H9 (cell line): ENCODE measurements around the gene INPP5E. TPM values are rescaled to one million over a fixed set of nuclear protein-coding genes. Genes with fewer than 3 reads are reported as not detected.
A peak's percentile ranks its signal among the peaks of the same experiment; 100 is the strongest.

Source experiments
- DNase-seq: peaks from one replicate; pipeline ENCODE4 v3.0.0-alpha.2; 2017
- H2AFZ ChIP-seq: one replicate; pipeline ENCODE4 v1.6.1; 2013; ENCODE audit warnings: mild to moderate bottlenecking, low read length, control low read depth, moderate library complexity
- H2AK5ac ChIP-seq: 2 replicates; pipeline ENCODE4 v1.6.1; 2013; ENCODE audit warnings: low read length, control low read depth, mixed read lengths; ENCODE audit not compliant: insufficient read length
- H2BK120ac ChIP-seq: one replicate; pipeline ENCODE4 v1.6.1; 2013; ENCODE audit warnings: low read depth, mild to moderate bottlenecking, low read length, control low read depth, inconsistent platforms; ENCODE audit not compliant: poor library complexity, severe bottlenecking
- H2BK12ac ChIP-seq: 2 replicates; pipeline ENCODE4 v1.6.1; 2013; ENCODE audit warnings: low read length, control low read depth, mixed read lengths, low read depth; ENCODE audit not compliant: insufficient read length
- H2BK15ac ChIP-seq: 2 replicates; pipeline ENCODE4 v1.6.1; 2013; ENCODE audit warnings: low read depth, low read length, control low read depth
- H2BK20ac ChIP-seq: one replicate; pipeline ENCODE4 v1.6.1; 2013; ENCODE audit warnings: low read depth, mild to moderate bottlenecking, low read length, control low read depth, inconsistent platforms; ENCODE audit not compliant: poor library complexity, severe bottlenecking
- H2BK5ac ChIP-seq: 2 replicates; pipeline ENCODE4 v1.6.1; 2013; ENCODE audit warnings: low read length, control low read depth, mixed read lengths; ENCODE audit not compliant: insufficient read length
- H3K14ac ChIP-seq: 2 replicates; pipeline ENCODE4 v1.6.1; 2013; ENCODE audit warnings: low read length, control low read depth; ENCODE audit not compliant: insufficient read depth
- H3K18ac ChIP-seq: 2 replicates; pipeline ENCODE4 v1.6.1; 2013; ENCODE audit warnings: low read depth, mild to moderate bottlenecking, mixed read lengths, low read length, control low read depth; ENCODE audit not compliant: insufficient read length
- H3K23ac ChIP-seq: 2 replicates; pipeline ENCODE4 v1.6.1; 2013; ENCODE audit warnings: low read length, control low read depth, mixed read lengths, low read depth; ENCODE audit not compliant: insufficient read length
- H3K23me2 ChIP-seq: 2 replicates; pipeline ENCODE4 v1.6.1; 2013; ENCODE audit warnings: low read depth, mild to moderate bottlenecking, mixed read lengths, low read length, control low read depth; ENCODE audit not compliant: insufficient read length, poor library complexity, severe bottlenecking
- H3K27ac ChIP-seq: 2 replicates; pipeline ENCODE4 v1.5.1; 2013; ENCODE audit warnings: low read length, control low read depth, mixed read lengths, low read depth; ENCODE audit not compliant: insufficient read length
- H3K27me3 ChIP-seq: 2 replicates; pipeline ENCODE4 v1.6.1; 2013; ENCODE audit warnings: low read length, control low read depth, inconsistent platforms; ENCODE audit not compliant: insufficient read depth
- H3K4ac ChIP-seq: 2 replicates; pipeline ENCODE4 v1.6.1; 2013; ENCODE audit warnings: low read depth, mild to moderate bottlenecking, control low read depth, inconsistent platforms, low read length, moderate library complexity
- H3K4me1 ChIP-seq: 2 replicates; pipeline ENCODE4 v1.6.1; 2013; ENCODE audit warnings: low read length, control low read depth, inconsistent platforms; ENCODE audit not compliant: insufficient read depth
- H3K4me2 ChIP-seq: 2 replicates; pipeline ENCODE4 v1.6.1; 2013; ENCODE audit warnings: low read length, control low read depth, mixed read lengths; ENCODE audit not compliant: insufficient read length, insufficient read depth
- H3K56ac ChIP-seq: 2 replicates; pipeline ENCODE4 v1.6.1; 2013; ENCODE audit warnings: low read depth, mild to moderate bottlenecking, mixed read lengths, low read length, control low read depth; ENCODE audit not compliant: insufficient read length
- H3K79me1 ChIP-seq: 2 replicates; pipeline ENCODE4 v1.6.1; 2013; ENCODE audit warnings: low read depth, mild to moderate bottlenecking, moderate library complexity, low read length, control low read depth, inconsistent platforms; ENCODE audit not compliant: insufficient read depth, poor library complexity, severe bottlenecking
- H3K79me2 ChIP-seq: 2 replicates; pipeline ENCODE4 v1.6.1; 2013; ENCODE audit warnings: low read length, control low read depth, inconsistent platforms; ENCODE audit not compliant: insufficient read depth
- H3K9ac ChIP-seq: 2 replicates; pipeline ENCODE4 v1.6.1; 2013; ENCODE audit warnings: low read length, control low read depth, mixed read lengths; ENCODE audit not compliant: insufficient read length; ENCODE audit errors: extremely low read depth
- H3K9me3 ChIP-seq: one replicate; pipeline ENCODE4 v1.6.1; 2013; ENCODE audit warnings: low read depth, low read length, inconsistent platforms; ENCODE audit not compliant: control insufficient read depth
- H3T11ph ChIP-seq: one replicate; pipeline ENCODE4 v1.6.1; 2013; ENCODE audit warnings: mild to moderate bottlenecking, low read length, control low read depth, inconsistent platforms
- H4K20me1 ChIP-seq: one replicate; pipeline ENCODE4 v1.6.1; 2013; ENCODE audit not compliant: control insufficient read depth, insufficient read length, insufficient read depth
- H4K5ac ChIP-seq: 2 replicates; pipeline ENCODE4 v1.6.1; 2013; ENCODE audit warnings: low read depth, mild to moderate bottlenecking, mixed read lengths, low read length, control low read depth; ENCODE audit not compliant: insufficient read length
- H4K8ac ChIP-seq: replicated peaks from 2 replicates; pipeline ENCODE4 v1.6.1; 2013; ENCODE audit warnings: low read length, control low read depth, mixed read lengths, low read depth; ENCODE audit not compliant: insufficient read length
- H4K91ac ChIP-seq: 2 replicates; pipeline ENCODE4 v1.6.1; 2013; ENCODE audit warnings: low read depth, mild to moderate bottlenecking, moderate library complexity, mixed read lengths, low read length, control low read depth; ENCODE audit not compliant: insufficient read length
- H3K27ac Mint-ChIP-seq, 3 experiments: 2 replicates in 2 of 3; 3 replicates in 1 of 3; pipeline ENCODE4 v1.8.0; 2020 to 2021; ENCODE audit warnings: mixed read lengths in 3 of 3, mild to moderate bottlenecking in 1 of 3, moderate library complexity in 1 of 3
- H3K27me3 Mint-ChIP-seq: 2 replicates; pipeline ENCODE4 v1.8.0; 2021; ENCODE audit warnings: low read depth, mild to moderate bottlenecking, moderate library complexity, mixed read lengths
- H3K36me3 Mint-ChIP-seq, 3 experiments: 2 replicates in 2 of 3; 3 replicates in 1 of 3; pipeline ENCODE4 v1.8.0; 2020 to 2021; ENCODE audit warnings: low read depth in 3 of 3, mixed read lengths in 3 of 3; ENCODE audit not compliant: insufficient read depth in 1 of 3
- H3K4me1 Mint-ChIP-seq, 2 experiments: 2 replicates each; pipeline ENCODE4 v1.8.0; 2020; ENCODE audit warnings: mixed read lengths in 2 of 2
- H3K4me3 Mint-ChIP-seq, 2 experiments: 2 replicates in 1 of 2; 3 replicates in 1 of 2; pipeline ENCODE4 v1.8.0; 2020 to 2021; ENCODE audit warnings: mild to moderate bottlenecking in 2 of 2, mixed read lengths in 2 of 2, moderate library complexity in 1 of 2
- H3K9me3 Mint-ChIP-seq, 2 experiments: 2 replicates in 1 of 2; 3 replicates in 1 of 2; pipeline ENCODE4 v1.8.0; 2020; ENCODE audit warnings: mild to moderate bottlenecking in 2 of 2, mixed read lengths in 2 of 2, moderate library complexity in 1 of 2
- WGBS: extraction: QIAGEN DNeasy Blood & Tissue Kit; methylation state at CpG from one replicate; pipeline ENCODE4 v1.1.7; 2013; ENCODE audit warnings: missing lambda C conversion rate, low lambda C conversion rate, mixed read lengths; ENCODE audit not compliant: insufficient read length; ENCODE audit errors: extremely low coverage; 5-methylcytosine and 5-hydroxymethylcytosine counted together
- total RNA-seq: library from RNA; stranded (reverse); gene quantifications from 2 replicates; pipeline ENCODE4 v1.2.1, GENCODE V29; 2021
- TF ChIP-seq, protein P1 (sequence below): fragments of 200-600 bp; sonication (generic); conservative IDR thresholded peaks from 3 replicates; pipeline ENCODE4 v1.8.0; 2021; ENCODE audit warnings: antibody characterized with exemption, mild to moderate bottlenecking

Gene INPP5E
- total RNA-seq, 1 experiment from 2014 or later: 21.0 TPM

- H3K27ac Mint-ChIP-seq: peak overlapping the region; percentile 95 to 99 (median 97); a peak in 5 of 7 replicates
These were observed 44.0 kb upstream of the INPP5E start for GRCh38 chr9:136483589-136484152.

More at GRCh38 chr9:136483589-136484152, 44.0 kb upstream of the INPP5E start:
- Histone ChIP-seq H3K27ac (peak overlapping the region; percentile 95), H3K4me2 (peak overlapping the region; percentile 92), H2BK120ac (no peak overlapping the region), H2AK5ac (no peak overlapping the region), H3K27me3 (no peaks in the 10 kb centered on the region), H4K20me1 (peaks cover 2% of the 10 kb centered on the region), H3K4ac (no peak overlapping the region; the same call in 1 of the 2 replicates), H2AFZ (no peak overlapping the region), H4K91ac (no peak overlapping the region), H3K79me1 (peaks cover 4% of the 10 kb centered on the region), H3K9ac (peak overlapping the region; percentile 75), H3K79me2 (peaks cover 29% of the 10 kb centered on the region), H3K56ac (no peak overlapping the region), H3K14ac (peak overlapping the region; percentile 96), H4K5ac (no peak overlapping the region), H2BK20ac (no peak overlapping the region), H2BK5ac (no peak overlapping the region), H3K4me1 (peaks cover 3% of the 10 kb centered on the region; the same call in 1 of the 2 replicates), H3K23ac (no peak overlapping the region), H3K9me3 (no peaks in the 10 kb centered on the region), H3K23me2 (peaks cover 11% of the 10 kb centered on the region), H3K18ac (peak overlapping the region; percentile 100), H4K8ac (no peak overlapping the region), H2BK15ac (no peak overlapping the region), H2BK12ac (no peak overlapping the region), H3T11ph (no peak overlapping the region)
- DNase-seq: peak; percentile 91
- WGBS: no CpG with 5 or more reads among the region's 63 CpGs
- Mint-ChIP-seq H3K9me3 (no peaks in the 10 kb centered on the region; a peak in 1 of 5 replicates), H3K27me3 (no peaks in the 10 kb centered on the region; the same call in 1 of the 2 replicates), H3K4me3 (peak overlapping the region; percentile 93 to 96), H3K36me3 (peaks cover 6 to 11% (median 9%) of the 10 kb centered on the region in 3 experiments; a peak in 6 of 7 replicates), H3K4me1 (peaks cover 8 to 14% of the 10 kb centered on the region in 2 experiments)
- TF ChIP-seq, protein P1, sequence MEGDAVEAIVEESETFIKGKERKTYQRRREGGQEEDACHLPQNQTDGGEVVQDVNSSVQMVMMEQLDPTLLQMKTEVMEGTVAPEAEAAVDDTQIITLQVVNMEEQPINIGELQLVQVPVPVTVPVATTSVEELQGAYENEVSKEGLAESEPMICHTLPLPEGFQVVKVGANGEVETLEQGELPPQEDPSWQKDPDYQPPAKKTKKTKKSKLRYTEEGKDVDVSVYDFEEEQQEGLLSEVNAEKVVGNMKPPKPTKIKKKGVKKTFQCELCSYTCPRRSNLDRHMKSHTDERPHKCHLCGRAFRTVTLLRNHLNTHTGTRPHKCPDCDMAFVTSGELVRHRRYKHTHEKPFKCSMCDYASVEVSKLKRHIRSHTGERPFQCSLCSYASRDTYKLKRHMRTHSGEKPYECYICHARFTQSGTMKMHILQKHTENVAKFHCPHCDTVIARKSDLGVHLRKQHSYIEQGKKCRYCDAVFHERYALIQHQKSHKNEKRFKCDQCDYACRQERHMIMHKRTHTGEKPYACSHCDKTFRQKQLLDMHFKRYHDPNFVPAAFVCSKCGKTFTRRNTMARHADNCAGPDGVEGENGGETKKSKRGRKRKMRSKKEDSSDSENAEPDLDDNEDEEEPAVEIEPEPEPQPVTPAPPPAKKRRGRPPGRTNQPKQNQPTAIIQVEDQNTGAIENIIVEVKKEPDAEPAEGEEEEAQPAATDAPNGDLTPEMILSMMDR: no peak
